RPMI7951 (cell line): ENCODE measurements around the gene HDHD5. TPM values are rescaled to one million over a fixed set of nuclear protein-coding genes. Genes with fewer than 3 reads are reported as not detected.
A peak's percentile ranks its signal among the peaks of the same experiment; 100 is the strongest.

ENCODE experiments used
- DNase-seq: peaks from one replicate; pipeline ENCODE4 v3.0.0-alpha.2; 2012; ENCODE audit warnings: low read depth
- total RNA-seq: library from RNA; depleted of rRNA; stranded (reverse); fragments of >200 nt; shearing (Covaris generic); gene quantifications from 2 replicates; pipeline ENCODE4 v1.2.3, GENCODE V29; 2014; rRNA removed

The HDHD5 gene
- 22.2 and 26.3 TPM in 2 replicates for total RNA-seq

GRCh38 chr22:17158568-17159503 is at the start of gene HDHD5:
Gene HDHD5, minus strand, starts transcription at chr22:17159277. Its CDS starts 26 bp downstream, at chr22:17159251.
- DNase-seq: peak; percentile 83

- no peak for DNase-seq
These were observed 46.4 kb upstream of the HDHD5 start for GRCh38 chr22:17205432-17205831.

DNA sequence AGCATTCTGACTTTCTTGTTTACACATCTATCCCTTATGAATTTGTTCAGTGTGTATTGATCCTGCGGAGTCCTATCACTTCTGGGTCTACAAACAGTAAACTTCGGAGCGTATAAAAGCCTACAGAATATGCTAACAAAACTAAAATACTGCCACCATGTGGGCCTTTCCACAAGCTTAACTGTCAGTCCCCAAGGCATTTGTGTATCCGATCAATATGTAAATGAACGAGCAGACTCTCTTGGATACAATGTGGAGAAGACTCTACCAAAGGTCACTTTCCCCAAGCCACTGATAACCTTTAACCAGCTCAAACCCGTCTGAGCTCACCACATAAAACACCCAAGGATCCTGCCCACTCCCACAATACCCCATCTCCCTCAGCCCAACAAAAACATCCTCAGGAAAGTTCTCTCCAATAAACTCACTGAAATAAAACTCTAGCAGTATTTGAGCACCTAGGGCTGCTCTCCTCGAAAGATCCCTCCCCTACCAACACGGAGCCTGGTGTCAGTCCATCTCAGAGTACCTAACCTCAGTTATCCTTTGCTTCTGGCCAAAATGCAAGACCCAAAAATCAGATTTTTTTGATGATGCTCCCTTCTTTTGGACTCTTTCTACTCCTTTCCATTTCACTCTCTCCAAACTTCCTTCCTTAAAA is 42.3 kb upstream of the HDHD5 start:
- peak; percentile 23 for DNase-seq

DNA sequence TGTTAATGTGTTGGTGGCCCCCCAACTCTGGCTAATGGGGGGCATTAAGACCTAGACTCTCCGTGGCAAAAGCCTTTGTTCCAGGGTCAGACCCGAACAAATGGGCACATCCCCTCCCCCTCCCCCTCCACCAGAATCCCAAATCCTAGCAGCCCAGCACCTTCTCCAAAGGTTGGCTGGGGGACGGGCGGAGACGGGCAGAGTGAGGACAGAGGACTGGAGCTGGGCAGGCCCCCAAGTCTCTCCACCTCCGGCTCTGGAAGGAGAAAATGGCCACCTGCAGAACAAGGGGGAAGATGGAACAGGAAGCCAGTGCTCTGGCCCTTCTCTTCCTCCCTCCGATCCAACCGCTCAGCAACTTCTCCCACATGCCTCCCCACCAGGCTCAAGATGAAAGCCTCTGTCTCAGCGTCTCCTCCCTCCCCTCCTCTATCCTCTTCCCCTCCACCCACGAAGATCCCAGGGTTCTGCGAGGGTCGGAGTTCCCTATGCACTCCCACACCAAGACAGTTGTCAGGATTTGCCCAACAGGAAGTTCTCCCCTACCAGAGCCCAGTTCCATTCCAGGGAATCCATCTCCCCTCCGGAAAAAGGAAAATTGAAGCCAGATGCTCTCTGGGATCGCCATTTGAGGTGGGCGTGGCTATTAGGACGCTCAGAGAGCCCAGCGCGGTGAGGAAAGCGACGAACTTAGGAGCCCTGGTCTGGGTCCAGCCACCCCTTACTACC is 40.1 kb upstream of the HDHD5 start:
- peak; percentile 80 for DNase-seq

- DNase-seq: no peak
These were observed 39.3 kb upstream of the HDHD5 start for GRCh38 chr22:17198170-17199002.

DNA sequence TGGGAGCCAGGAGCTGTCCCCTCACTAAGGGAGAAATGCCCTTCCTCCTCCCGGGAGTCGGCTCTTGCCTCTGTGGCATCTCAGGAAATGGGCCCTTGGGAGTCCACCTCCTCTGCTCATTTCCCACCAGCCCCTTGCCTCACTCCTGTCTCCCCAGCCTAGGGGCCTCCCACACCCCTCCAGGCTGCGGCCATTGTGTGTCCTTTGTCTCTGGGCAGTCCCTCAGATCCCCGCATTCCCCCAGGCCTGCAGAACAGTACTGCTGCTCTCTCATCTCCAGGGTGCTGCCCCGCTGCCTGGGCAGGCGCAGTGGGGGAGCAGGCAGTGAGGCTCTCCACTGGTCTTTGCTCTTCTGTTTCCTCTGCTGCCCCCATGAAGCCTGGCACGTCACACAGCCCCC is 35.1 kb upstream of the HDHD5 start:
- DNase-seq: no peak

DNA sequence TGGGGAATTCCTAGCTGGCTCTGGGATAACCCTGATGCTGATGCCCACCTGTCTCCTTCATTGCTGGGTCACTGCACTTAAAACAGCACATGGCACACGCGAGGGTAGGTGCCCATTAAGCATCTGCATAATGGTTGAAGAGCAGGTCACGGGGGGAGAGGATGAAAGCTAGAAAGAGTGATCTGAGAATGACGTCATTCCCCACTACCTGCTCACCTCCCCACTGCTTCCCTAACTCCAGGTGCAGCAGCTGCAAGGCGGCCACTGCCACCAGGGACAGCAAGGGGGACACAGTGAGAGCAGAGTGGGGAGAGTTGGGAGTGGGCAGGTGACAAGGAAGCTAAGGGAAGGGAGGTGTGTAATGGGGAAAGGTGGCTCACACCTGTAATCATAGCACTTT is 33.1 kb upstream of the HDHD5 start:
- DNase-seq: no peak

GRCh38 chr22:17191163-17191784 is 32.2 kb upstream of the HDHD5 start:
- peak; percentile 82 for DNase-seq

GRCh38 chr22:17190702-17191101 is 31.6 kb upstream of the HDHD5 start:
- DNase-seq: no peak

DNA sequence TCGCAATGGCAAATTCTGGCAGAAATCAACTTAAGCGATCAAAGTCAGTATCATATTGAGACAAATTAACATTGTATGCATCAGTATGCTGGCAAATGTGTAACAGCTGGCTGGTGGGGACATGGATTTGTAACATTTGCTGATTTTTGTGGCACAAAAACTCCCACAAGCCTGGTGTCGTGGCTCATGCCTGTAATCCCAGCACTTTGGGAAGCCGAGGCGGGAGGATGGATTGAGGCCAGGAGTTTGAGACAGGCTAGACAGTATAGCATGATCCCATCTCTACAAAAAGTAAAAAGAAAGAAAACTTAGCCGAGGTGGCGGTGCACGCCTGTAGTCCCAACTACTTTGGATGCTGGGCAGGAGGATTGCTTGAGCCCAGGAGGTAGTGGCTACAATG is 17.6 kb upstream of the HDHD5 start:
- DNase-seq: no peak

DNA sequence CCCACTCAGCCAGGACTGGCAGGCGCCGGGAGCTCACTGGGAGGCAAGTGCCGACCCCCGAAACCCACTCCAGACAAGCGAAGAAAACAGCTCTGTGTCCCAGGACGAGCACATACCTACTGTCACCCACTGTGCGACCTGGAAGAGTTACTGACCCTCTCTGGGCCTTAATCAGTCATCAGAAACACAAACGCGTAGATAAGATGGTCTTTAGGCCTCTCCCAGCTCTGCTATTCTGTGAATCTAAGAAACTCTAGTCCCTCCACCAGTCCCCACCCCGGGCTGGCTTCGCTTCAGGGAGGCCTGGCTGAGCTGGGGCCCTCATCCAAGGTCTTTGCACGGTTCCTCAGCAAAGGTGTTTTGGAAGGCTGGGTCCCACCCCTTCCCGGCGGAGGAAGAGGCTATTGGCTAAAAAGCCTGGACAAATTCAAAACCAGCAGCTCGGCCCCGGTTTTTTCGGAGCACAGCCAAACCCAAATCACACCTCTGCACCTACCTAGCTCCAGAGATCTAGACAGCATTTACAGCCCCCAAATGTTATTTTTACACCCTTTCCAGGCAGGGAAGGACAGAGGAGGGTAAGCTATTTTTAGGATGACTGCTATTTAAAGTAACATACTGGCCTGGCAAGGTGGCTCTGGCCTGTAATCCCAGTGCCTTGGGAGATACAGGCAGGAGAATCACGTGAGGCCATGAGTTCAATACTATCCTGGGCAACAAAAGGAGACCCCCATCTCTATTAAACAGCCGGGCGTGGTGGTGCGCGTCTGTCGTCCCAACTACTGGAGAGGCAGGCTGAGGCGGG is 13.2 kb upstream of the HDHD5 start:
- no peak for DNase-seq

DNA sequence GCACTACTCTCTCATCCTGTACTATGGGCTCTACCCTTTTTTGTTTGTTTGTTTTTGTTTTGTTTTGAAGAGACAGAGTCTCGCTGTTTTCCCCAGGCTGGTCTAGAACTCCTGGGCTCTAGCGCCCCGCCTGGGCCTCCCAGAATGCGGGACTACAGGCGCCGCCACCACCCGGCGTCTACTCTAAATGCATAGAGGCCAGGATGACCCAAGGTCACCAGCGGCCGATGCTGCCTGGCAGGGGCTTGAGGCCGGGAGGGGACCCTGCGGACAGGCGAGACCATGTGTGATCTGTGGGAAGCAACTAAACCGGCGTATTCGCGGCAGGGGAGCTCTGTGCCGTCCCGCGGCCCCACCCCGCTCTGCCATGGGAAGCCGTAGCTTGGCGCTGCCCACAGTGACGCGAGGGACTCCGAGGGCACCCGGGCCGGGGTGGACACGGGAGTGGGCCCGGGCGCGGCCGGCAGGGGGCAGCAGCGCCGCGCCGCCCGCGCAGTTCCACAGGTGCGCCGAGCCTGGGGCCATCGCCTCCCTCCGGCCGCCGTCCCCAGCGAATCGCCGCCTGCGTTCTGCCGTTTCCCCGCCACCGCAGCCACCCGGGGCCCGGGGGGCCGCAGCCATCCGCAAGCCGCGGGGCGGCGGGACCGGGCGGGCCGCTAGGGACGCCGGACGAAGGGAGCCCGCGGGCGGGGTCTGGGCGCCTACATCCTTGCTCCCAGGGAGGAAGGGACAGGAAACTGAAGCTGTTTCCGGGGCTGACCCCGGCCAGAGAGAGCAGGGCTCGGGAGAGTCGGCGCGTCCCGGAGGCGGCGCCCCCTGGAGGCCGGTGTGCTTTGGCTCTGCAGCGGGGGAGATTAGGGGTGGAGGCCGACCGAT is 12.3 kb upstream of the HDHD5 start:
- peak; percentile 81 for DNase-seq

- DNase-seq: peak; percentile 9
These were observed 8.4 kb upstream of the HDHD5 start for GRCh38 chr22:17167486-17167885.

GRCh38 chr22:17164392-17165024 is 5.4 kb upstream of the HDHD5 start:
- DNase-seq: no peak

GRCh38 chr22:17162731-17163130 is 3.7 kb upstream of the HDHD5 start:
- DNase-seq: no peak

- DNase-seq: peak; percentile 71
These were observed 2.9 kb upstream of the HDHD5 start for GRCh38 chr22:17161991-17162390.

- peak; percentile 39 for DNase-seq
These were observed 451 bp upstream of the HDHD5 start for GRCh38 chr22:17159504-17159951.

- DNase-seq: no peak
These were observed 905 bp downstream of the HDHD5 start for GRCh38 chr22:17158176-17158567.
